ENCODE results near the gene XRCC4.

Gene XRCC4

DNA sequence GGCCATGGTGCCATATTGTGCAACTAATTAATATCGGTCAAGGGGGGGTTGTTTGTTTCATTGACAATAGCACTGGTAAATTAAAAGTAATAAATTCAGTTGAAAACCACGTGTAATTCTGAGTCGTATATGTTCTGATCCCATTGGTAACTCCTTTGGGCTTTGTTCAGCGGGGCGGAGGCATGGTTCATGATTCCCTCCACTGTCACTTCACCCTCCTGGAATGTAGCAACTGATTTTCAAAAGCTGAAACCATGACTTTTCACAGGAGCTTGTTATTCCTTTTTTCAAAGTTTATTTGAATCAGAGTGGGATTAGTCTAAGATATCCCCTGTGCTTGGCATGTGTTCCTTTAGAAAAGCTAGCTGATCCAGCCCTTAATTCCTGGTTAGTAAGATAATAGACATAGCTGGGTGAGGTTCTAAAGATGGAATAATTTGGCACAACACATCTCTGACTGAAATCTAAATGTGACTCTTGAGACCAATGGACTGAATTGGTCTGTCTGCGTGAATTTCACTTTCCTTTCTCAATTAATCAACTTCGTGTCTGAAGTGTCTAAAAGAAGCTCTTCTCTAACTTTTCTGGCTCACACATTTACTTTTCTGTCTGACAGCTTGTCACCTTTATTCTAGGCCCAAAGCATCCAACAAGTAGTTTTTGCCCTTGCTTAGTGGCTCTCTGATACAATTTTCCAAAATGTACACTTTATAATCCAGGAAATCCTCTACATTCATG is 208.5 kb downstream of the XRCC4 start:
- H3K4me3 ChIP-seq (replicated peaks in 1 of 2; ENCODE audit: low read depth in 2 of 2, low read length in 2 of 2): no peak overlapping the region
- DNase-seq (ENCODE audit: low read depth in 2 of 2): peak in 1 of 2 donors; percentile 24
- TF ChIP-seq, protein P1, sequence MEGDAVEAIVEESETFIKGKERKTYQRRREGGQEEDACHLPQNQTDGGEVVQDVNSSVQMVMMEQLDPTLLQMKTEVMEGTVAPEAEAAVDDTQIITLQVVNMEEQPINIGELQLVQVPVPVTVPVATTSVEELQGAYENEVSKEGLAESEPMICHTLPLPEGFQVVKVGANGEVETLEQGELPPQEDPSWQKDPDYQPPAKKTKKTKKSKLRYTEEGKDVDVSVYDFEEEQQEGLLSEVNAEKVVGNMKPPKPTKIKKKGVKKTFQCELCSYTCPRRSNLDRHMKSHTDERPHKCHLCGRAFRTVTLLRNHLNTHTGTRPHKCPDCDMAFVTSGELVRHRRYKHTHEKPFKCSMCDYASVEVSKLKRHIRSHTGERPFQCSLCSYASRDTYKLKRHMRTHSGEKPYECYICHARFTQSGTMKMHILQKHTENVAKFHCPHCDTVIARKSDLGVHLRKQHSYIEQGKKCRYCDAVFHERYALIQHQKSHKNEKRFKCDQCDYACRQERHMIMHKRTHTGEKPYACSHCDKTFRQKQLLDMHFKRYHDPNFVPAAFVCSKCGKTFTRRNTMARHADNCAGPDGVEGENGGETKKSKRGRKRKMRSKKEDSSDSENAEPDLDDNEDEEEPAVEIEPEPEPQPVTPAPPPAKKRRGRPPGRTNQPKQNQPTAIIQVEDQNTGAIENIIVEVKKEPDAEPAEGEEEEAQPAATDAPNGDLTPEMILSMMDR (IDR thresholded peaks at IDR 0.05; ENCODE audit: low read depth, low read length): no peak

DNA sequence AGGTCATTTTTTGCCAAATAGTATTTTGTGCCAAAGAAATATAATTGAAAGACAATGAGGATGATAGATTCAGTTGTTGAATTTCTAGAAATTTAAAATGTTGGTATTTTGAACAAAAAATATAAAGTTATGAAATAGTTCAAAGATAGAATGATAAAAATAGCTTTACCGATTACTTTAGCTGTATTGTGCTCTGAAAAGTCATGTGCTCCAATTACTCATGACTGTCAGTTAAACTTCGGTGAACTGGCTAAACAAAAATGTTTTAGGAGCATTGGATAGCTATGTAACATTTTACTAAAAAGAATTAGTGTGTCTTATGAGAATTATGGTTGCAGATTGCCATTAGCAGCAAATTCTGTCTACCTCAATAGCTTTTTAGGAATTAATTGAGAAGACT is 216.9 kb downstream of the XRCC4 start:
- TF ChIP-seq, protein P1 (IDR thresholded peaks at IDR 0.05; ENCODE audit: low read depth, low read length): no peak

DNA sequence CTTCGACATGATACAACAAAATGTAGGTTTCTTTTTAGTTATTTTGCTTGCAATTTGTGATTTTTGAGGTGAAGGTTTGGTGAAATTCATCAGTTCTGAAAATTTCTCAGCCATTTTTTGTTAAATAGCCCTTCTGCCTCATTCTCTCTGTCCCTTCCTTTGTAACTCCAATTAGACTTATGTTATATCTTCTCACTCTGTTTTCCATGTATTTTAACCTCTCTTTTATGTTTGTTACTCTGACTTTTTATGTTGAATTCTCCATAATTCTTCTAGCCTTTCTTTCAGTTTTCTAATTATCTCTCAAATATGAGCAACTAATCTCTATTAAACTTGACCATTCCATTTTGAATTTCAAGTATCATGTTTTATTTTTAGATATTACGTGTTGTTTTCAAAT is 222.0 kb downstream of the XRCC4 start:
- no peak overlapping the region for H3K4me3 ChIP-seq (replicated peaks in 1 of 2; ENCODE audit: low read depth in 2 of 2, low read length in 2 of 2)

More for the DNA sequence above, 216.9 kb downstream of the XRCC4 start:
- peak in 1 of 2 donors; percentile 19 for DNase-seq (ENCODE audit: low read depth in 2 of 2)
- H3K4me3 ChIP-seq (replicated peaks in 1 of 2; ENCODE audit: low read depth in 2 of 2, low read length in 2 of 2): no peak overlapping the region

DNA sequence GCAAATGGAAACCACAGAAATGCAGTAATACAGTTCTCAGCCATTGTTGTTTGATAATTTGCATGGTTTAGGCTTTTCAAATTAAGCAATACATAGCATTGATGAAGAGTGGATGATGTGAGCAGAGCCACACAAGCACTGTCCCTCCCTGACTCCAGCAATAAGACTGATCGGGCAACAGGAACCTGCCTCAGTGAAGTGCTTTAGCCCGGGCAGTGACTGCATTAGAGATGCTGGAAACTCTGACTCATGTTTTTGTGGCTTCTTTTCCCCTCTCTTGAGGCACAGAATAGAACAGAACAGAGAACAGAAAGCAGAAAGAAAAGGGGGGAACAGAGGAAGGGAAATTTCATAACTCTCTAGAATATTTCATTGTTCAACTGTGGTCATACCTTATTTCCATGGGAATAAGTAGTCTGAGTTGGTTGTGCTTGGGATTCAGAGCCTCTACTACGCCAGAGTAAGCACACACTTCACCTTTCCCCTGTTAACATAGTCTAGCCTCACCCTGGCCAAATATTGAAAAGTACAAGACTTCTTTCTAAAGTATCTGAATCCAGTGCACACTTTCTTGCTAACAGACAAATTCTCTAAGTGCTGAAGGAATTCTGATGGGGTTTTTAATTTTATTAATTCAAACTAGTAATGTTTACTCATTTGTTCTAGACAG is 229.4 kb downstream of the XRCC4 start:
- peak overlapping the region in 1 of 2 donors; percentile 3 for H3K4me3 ChIP-seq (replicated peaks in 1 of 2; ENCODE audit: low read depth in 2 of 2, low read length in 2 of 2)
- DNase-seq (ENCODE audit: low read depth in 2 of 2): peak; percentile 90 to 97

More for the DNA sequence above, 222.0 kb downstream of the XRCC4 start:
- TF ChIP-seq, protein P1 (IDR thresholded peaks at IDR 0.05; ENCODE audit: low read depth, low read length): no peak
- DNase-seq (ENCODE audit: low read depth in 2 of 2): no peak

DNA sequence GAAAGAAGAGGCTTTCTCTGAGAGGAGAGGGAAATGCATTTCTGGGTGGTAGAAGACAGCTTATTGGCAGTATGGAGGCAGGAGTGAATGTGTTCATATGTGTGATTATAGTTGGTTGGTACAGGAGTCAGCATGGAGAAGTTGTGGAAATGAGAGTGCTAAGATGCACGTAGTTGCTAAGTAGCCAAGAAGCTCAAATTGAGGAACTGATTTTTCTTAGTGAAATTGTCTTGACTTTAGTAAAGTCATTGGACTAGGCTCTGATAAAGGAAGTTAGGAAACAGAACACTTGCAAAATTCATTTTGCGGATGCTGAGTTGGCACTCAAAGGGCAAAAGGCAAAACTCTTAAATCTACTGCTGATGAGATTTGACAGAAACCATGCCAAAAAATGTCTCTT is 235.3 kb downstream of the XRCC4 start:
- TF ChIP-seq, protein P1 (IDR thresholded peaks at IDR 0.05; ENCODE audit: low read depth, low read length): no peak
- no peak overlapping the region for H3K4me3 ChIP-seq (replicated peaks in 1 of 2; ENCODE audit: low read depth in 2 of 2, low read length in 2 of 2)
- DNase-seq (ENCODE audit: low read depth in 2 of 2): peak in 1 of 2 donors; percentile 3

More for the DNA sequence above, 229.4 kb downstream of the XRCC4 start:
- TF ChIP-seq, protein P1 (IDR thresholded peaks at IDR 0.05; ENCODE audit: low read depth, low read length): no peak

DNA sequence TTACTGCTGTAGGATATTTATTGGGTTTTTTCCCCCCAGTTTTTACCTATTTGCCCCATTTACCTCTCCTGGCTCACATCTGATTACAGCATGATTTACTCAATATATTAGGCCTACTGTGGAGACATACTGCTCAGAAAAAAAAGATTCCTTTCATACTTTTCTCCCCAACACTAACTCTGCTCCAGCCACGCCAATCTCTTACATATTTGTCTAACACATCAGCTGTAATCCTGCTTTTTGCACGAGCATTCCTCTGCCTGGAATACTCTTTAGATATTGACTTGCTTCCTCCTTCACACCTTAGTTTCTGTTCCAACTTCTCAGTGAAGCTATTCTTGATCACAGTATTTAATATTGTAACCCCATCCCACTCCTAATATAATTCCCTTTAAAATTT is 236.1 kb downstream of the XRCC4 start:
- peak; percentile 37 to 50 for DNase-seq (ENCODE audit: low read depth in 2 of 2)
- TF ChIP-seq, protein P1 (IDR thresholded peaks at IDR 0.05; ENCODE audit: low read depth, low read length): no peak
- no peak overlapping the region for H3K4me3 ChIP-seq (replicated peaks in 1 of 2; ENCODE audit: low read depth in 2 of 2, low read length in 2 of 2)
